GM18858 (cell line): ENCODE measurements around the gene DPF3.
A peak's percentile ranks its signal among the peaks of the same experiment; 100 is the strongest.

Experiments
- ATAC-seq: cut with Tn5 transposase; IDR thresholded peaks from one replicate; pipeline ENCODE4 v1.9.1; 2021; ENCODE audit not compliant: unreplicated experiment

DPF3 gene

DNA sequence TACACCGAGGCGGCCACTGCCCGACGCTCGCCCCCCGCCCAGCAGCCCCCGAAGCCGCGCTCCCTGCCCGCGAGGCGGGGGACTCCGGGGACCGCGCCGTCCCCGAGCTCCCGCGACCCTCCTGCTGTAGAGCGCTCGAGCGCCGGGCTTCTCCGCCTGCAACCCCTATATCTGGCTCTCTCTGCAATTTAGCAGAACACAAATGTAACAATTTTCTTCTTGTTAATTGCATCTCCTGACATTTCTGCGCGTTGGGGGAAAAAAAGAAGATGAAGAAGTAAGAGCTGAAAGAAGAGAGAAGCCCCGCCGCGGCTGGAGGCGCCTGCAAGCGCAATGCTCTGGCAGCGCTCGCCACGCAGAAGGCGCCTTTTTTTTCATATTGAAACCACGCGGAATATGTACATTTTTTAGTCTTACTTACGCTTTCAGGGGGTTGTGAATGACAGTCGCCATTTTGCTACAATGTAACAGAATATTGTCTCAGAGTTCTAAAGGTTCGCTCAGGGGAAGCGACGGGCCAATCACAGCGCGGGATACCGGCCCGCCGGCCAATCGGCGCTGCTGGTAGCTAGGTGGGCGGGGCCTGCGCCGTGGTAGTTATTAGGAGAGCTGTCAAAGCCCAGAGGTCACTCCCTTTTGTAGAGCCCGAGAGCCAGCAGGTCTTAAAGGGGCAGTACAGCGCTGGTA lies at the start of gene DPF3:
Gene DPF3, minus strand, starts transcription at position 466 of the 687 bp plus-strand sequence. Its CDS starts 13 bp downstream, at position 453.
- peak; percentile 98 for ATAC-seq

DNA sequence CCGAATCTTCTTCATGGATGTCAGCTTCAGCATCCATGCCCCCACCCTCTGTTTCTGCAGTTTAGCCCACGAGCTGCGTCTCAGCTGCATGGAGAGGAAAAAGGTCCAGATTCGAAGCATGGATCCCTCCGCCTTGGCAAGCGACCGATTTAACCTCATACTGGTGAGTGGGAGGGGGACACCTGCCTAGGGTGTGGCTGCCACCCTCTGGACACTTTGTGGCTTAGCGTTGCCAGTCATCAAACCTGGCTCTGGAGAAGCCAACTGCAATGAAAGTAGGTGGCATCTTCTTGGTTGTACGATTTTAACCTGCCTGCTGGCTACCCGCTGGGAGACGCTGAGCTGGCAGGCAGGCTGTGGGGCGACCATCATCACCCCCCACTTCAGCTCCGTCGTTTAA lies 49.0 kb upstream of the DPF3 start:
- no peak for ATAC-seq

DNA sequence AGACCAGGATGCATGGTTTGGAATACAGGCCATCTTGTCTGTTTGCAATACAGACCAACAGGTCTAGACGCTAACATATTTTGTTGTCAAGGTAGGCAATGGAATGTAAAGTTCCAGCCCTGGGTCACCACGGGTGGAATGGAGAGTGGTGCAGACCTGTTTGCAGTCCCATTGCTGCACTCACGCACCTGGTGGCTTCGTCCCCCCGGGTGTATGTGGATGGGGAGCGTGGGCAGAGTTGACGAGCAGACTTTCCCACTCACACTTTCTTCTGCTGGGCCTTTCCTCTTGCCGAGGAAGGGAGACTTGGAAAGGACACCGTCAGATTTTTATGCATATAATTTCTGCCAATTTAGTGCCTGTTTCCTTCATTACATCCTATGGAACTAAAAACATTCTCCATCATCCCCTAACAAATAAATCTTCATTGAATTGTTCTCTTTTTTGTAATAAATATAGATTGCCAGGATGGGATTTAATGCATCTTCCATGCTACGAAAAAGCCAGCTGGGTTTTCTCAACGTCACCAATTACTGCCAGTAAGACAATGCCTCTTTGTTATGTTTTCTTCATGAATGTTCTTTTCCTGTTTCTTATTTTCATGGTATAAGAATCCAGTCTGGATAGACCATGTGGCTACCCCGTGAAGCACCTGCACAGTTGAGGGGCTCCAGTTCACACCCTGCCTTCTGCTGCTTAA lies 47.5 kb upstream of the DPF3 start:
- ATAC-seq, result no peak

DNA sequence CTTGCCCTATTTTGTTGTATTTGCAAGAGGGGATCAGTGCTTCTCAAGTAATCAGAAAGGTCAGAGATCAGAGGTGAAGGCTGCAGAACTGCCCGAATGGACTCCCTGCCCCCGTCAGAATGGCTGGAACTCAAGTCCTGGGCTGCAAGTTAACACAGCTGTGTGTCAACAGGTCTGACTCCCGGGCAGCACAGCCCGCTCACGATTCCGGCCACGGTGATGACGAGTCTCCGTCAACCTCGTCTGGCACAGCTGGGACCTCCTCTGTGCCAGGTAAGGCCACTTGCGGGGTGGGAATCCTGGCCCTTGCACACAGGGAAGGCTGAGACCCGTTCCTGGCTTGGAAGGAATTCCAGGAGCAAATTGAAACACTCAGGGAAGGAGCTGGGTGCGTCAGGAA lies 45.7 kb upstream of the DPF3 start:
- no peak for ATAC-seq

DNA sequence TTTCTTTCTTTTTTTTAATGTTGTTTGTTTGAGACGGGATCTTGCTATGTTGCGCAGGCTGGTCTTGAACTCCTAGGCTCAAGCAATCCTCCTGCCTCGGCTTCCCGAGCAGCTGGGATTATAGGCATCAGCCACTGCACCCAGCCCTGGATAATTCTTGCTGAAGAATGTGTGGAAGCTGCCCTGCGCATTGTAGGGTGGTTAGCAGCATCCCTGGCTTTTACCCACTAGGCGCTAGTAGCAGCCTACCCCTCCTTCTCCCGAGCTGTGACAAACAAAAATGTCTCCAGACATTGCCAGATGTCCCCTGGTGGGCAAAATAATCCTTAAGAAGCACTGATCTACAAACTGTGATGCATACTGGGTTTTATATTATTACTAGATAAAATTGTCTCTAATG lies 39.0 kb upstream of the DPF3 start:
- no peak for ATAC-seq

DNA sequence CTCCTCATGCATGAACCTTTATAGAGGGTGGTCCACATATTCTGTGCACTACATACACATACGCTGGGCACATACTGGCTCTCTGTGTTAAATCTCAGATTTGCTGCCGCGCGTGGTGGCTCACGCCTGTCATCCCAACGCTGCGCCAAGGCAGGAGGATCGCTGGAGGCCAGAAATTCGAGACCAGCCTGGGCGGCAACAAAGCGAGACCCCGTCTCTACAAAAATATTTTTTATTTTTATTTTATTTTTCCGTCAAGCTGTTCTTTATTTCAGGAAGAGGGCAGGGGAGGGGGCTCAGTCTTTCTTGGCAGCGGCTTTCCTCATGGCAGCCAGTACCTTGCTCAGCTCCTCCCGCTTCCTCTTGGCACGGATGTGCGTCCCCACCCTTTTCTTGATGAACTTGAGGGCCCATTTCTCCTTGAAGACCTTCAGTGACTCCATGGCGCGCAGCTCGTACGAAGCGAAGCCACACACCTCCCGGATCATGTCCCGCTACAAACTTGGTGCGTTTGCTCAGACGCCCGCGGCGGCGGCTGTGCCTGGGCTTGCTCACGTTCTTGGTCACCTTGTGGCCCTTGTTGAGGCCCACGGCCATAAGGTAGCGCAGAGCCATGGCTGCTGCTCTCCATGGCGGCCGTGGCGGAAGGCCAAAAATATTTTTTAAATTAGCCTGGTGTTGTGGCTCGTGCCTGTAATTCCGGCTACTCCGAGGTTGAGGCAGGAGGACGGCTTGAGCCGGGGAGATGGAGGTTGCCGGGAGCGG lies 35.6 kb upstream of the DPF3 start:
- no peak for ATAC-seq

DNA sequence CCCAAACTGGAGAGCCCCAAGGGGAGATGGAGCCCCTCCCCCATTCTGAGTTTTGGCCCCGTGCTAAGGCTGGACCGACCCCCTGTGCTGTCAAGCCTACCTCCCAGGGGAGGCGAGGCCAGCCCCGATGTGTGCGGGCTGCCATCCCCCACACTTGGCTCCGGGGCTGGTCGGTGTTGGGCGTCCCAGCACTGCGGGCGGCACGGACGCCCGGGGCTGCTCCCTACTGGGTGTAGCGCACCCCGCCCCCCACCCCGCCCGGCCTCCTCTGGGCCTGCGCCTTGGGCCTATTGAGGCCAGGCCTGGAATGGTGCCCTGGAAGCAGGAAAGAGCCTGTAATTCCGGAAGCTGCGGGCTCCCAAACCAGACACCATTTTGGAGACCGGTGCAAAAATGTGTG lies 35.0 kb upstream of the DPF3 start:
- ATAC-seq, result no peak

DNA sequence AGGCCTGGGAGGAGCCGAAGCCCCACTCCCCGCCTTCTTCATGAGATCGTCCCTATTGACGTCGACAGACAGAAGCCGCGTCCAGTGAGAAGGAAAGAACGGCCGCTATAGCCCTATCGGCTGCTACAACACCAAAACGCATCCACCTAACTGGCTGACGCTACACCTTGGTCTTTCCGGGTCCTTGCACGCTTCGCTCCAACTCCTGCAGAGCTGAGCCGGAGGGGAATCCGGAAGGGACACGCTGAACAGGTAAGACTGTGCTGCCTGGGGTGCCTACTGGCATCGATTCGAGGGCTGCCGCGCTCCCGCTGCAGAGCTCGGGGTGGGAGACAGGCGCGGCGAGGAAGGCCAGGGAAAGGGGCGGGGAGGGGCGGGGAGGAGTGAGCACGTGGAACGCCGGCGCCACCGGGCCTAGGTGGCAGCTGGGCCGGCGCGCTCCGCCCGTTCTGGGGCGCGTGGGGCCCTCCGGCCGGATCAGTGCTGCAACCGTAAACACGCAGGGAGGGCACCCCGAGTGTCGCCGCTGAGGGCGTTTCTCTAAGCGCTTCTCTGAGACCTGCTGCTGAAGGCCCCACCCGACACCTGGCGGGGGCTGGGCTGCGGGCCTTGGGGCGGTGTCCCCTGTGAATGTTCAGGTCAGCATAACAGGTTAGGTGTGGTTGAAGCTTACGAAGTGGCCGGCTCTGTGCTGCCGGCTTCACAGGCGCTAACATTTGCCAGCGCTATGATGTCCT lies 32.6 kb upstream of the DPF3 start, which contains the start of gene DCAF4:
Gene DCAF4, plus strand, starts transcription at position 173 of the 737 bp plus-strand sequence. CDS start 11,515 bp downstream, outside the sequence.
- peak; percentile 94 for ATAC-seq

DNA sequence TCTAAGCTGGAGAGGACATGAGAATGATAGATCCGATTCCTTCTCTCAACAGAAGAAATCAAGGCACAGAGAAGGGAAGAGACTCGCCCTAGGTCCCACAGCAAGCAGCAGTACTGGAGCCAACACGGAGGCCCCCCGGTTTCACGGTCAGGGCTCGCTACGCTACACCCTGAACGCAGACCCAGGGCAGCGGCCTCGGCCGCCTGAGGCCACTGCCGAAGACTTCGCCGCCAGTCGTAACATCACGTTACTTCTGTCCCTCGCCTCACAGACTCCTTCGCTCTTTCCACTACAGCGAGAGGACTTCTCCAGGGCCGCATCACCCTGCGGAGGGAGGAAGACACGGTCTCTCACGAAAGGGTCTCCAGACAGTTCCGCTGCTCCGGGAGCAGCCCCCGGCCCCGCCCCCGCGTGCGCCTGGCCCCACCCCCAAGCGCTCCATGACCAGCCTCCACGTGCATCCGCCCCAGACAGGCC lies 32.0 kb upstream of the DPF3 start:
- peak; percentile 8 for ATAC-seq

DNA sequence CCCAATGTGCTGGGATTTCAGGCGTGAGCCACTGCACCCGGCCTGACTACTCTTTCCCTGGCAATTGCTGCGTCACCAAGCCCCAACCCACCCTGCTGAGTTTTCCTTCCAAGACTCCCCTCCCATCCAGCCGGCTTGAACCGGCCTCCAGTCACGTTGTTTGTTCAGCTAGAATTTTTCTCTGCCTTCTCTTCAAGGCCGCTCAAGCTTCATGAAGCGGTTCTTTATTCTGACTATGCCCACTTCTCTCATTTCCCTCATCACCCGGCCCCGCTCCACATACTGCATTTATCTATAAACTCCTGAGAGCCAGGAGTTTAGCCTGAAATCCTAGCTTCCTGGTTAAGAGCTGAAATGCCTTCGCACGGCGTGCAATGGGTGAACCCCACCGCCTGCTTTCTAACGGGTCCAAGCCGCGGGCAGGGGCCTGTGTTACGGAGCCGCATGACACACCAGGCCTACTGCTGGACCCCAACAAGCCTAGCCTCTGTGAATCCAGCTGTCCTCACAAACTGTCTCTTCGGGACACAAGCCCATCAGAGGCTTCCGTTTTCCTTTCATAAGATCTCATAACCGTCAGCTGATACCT lies 31.4 kb upstream of the DPF3 start:
- no peak for ATAC-seq

DNA sequence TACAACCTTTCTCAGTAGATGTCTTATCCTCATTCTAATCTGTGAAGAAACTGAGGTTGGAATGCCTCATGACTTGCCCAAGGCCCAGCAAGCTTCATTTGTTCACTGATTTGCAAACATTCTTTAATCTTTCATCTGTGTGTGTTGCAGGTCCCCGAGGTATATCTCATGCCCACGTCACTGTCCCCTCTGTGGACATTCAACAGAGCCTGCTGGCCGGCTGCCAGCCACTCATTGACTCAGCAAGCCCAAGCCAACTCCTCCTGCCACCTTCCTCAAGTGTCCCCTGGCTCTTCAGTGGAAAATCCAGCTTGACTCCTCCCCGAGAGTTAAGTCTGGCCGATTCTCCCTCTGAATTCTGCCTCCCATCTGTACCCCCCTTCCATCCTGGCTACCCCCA lies 30.4 kb upstream of the DPF3 start:
- ATAC-seq, result no peak

DNA sequence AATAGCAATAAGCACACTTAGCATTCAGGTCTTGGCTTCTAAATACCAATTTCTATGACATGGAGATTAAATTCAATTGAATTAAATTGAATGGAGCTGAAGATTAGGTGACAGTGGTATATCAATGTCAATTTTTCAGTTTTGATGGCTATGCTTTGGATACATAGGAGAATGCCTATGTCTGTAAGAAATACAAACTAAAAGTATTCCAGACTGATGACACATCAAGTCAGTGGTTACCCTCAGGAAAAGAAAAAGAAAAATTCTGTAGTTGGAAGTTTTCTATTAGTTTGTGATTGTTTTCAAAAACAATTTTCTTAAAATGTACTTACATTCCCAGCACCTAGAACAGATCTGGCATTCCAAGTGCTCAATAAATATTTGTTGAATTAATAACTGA lies 27.5 kb upstream of the DPF3 start:
- ATAC-seq, result no peak

DNA sequence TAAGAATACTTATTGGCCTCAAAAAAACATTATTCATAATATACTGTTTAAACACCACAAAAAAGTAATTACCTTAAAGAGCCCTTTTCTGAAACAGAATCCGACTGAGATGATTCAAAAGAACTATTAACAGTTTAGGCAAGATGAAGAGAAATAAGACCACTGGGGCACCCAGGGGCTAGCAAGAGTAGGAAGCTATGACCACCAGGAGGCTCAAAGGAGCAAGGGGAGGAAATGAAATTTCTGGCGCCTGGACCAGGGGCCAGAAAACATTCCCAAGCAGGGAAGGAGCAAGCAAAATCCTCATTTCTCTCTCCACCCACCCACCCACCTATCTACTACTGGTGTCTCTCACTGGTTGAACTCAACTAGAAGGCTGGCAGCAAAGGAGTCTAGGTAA lies 26.1 kb upstream of the DPF3 start:
- no peak for ATAC-seq

DNA sequence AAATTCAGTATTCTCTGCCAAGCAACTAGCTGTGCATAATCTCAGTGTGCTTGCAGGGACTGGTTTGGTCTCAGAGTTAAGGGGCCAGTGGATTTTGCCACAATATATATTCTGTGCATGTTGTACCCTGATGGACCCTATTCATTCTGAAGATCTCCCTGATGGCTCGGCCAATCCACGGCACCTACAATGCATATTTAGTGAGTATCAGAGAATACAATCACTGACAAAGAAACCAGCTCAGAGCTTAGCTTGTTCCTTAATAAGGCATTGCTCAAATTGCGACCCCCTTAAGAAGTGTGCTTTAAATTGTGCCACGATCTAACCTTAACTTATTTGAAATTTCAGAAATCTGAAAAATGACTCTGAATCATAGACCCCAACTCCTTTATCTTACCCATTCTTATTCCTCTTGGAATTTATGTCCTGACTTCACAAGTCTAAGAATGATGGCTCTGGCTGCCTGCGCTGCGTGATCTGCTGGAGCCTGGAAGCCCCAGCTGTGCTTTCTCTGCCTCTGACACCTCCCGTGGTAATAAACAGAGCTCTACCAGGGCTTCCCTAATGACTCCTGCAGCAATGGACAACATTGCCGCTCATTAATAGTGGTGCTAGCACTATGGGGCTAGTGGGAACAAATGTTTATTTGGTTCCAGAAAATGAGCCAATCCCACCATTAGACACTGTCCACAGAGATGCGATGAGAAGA lies 23.3 kb upstream of the DPF3 start:
- no peak for ATAC-seq

DNA sequence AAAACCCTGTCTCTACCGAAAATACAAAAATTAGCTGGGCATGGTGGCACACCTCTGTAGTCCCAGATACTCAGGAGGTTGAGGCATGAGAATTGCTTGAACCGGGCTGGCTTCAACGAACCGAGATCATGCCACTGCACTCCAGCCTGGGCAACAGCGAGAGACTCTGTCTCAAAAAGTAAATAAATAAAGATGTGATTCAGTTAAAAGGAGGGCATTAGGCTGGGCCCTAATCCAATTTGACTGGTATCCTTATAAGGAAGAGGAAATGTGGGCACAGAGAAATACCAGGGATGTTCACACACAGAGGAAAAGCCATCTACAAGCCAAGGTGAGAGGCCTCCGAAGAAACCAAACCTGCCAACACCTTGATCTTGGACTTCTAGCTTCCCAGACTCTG lies 22.3 kb upstream of the DPF3 start:
- ATAC-seq, result no peak

DNA sequence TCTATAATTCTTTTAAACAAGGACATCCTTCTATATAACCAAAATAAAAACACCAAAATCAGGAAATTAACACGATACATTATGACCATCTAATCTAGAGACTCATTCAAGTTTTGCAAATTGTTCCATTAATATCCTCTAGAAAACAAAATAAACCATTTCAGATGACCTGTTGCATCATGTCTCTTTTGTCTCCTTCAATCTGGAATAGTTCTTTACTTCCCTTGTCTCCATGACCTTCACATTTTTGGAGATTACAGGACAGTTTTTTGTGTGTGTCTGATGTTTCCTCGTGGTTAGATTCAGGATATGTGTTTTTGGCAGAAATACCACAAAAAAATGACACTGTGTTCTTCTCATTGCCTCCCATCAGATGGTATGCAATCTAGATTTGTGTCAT lies 19.9 kb upstream of the DPF3 start:
- ATAC-seq, result no peak

DNA sequence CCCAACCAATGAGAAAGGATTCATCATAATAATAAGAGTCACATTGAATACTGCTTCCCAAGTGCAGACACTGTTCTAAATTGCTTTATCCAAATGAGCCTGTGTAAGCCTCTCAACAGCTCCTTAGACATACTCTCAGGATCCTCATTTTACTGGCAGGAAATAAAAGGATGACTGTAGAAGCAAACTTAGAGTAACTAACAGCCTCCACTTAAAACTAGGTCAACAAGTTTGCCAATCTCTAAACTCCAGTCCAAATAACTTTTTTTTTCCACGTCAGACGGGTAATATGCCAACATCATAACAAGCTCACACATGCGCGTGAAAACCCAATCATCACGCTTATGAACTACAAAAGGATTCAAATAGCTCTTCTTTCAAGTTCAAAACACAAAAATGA lies 15.3 kb upstream of the DPF3 start:
- no peak for ATAC-seq

DNA sequence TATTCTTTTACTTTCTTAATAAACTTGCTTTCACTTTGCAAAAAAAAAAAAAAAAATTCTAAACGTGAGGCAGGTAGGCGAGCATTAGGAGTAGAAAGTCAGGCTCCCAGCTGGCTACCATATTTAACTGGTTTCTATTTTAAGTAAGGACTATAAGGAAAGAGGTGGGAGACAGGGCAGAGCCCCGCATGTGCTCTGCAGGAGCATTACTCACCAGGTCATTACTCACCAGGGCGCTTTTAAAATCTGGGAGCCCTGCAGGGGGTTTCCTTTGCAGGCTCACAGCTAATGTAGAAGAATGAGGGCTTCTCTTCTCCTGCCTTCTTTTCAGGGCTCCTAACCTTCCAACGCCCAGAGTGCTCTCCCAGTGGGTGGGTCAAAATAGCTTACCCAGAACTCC lies 14.0 kb upstream of the DPF3 start:
- ATAC-seq, result no peak

DNA sequence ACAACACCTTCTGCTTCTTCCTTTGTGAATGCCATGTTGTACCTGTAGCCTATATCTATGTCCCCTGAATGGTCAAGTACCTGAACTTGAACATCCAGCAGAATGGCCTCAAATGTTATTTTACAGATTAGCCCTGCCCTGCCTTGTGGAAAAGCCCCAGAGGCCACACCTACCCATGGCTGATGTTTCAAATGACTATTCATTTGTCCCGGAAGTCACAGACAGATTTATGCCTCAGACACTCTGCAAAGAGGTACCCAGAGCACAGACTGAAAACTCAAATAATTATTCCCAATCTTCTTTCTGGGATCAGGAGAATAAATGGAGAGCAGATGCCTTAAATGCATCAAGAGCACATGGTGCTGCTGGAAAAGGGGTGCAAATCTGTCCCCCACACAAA lies 13.0 kb upstream of the DPF3 start:
- no peak for ATAC-seq

DNA sequence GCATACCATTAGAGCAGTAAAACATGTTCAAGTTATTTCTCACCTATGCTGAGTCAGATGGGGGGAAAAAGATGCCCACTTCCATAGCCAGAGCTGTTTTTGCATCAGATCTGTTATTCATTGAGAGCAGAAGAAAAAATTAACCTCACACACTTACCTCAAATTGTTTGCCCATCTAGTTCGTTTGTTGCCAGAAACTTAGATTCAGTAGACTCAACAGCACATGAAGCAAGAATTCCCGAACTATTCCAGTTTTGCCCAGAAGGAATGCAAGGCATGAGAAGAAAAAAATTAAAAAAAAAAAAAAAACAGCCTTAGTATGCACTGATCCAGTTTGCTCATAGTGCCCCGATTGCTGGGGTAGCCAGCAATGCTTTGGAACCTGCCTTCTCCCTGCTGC lies 12.4 kb upstream of the DPF3 start:
- no peak for ATAC-seq
